ENCODE measurements around the gene GART.

GART gene

GRCh38 chr21:33541105-33541711 is 709 bp downstream of the GART start:
- peak overlapping the region; percentile 98 for H3K9ac ChIP-seq (ENCODE audit: low read length)
- no peaks in the 10 kb centered on the region for H3K27me3 ChIP-seq (replicated peaks; ENCODE audit: control insufficient read depth, insufficient read depth, low read length)
- peaks cover 25% of the 10 kb centered on the region for H3K4me1 ChIP-seq (ENCODE audit: control insufficient read depth, insufficient read depth, low read length)
- peak; percentile 39 for DNase-seq (ENCODE audit: low read depth)
- no peaks in the 10 kb centered on the region for H3K9me3 ChIP-seq (ENCODE audit: control insufficient read depth, low read length)
- peaks cover 29% of the 10 kb centered on the region for H3K36me3 ChIP-seq (ENCODE audit: control insufficient read depth, insufficient read depth, low read length, severe bottlenecking)
- peak overlapping the region; percentile 96 for H3K4me3 ChIP-seq (ENCODE audit: low read length)

- Histone ChIP-seq H3K4me3 (ENCODE audit: low read length) (peak overlapping the region; percentile 96), H3K4me1 (ENCODE audit: control insufficient read depth, insufficient read depth, low read length) (peaks cover 21% of the 10 kb centered on the region)
- no peak for DNase-seq (ENCODE audit: low read depth)
These were observed 1.2 kb downstream of the GART start for GRCh38 chr21:33540711-33541104.

GRCh38 chr21:33539616-33540015 is 2.3 kb downstream of the GART start:
- Histone ChIP-seq H3K36me3 (ENCODE audit: control insufficient read depth, insufficient read depth, low read length, severe bottlenecking) (peaks cover 43% of the 10 kb centered on the region), H3K9ac (ENCODE audit: low read length) (peak overlapping the region; percentile 19), H3K4me1 (ENCODE audit: control insufficient read depth, insufficient read depth, low read length) (peaks cover 15% of the 10 kb centered on the region), H3K4me3 (ENCODE audit: low read length) (peak overlapping the region; percentile 96), H3K9me3 (ENCODE audit: control insufficient read depth, low read length) (no peaks in the 10 kb centered on the region), H3K27me3 (replicated peaks; ENCODE audit: control insufficient read depth, insufficient read depth, low read length) (no peaks in the 10 kb centered on the region)
- DNase-seq (ENCODE audit: low read depth), result no peak

More at GRCh38 chr21:33540711-33541104, 1.2 kb downstream of the GART start:
- peaks cover 32% of the 10 kb centered on the region for H3K36me3 ChIP-seq (ENCODE audit: control insufficient read depth, insufficient read depth, low read length, severe bottlenecking)
- peak overlapping the region; percentile 98 for H3K9ac ChIP-seq (ENCODE audit: low read length)
- H3K27me3 ChIP-seq (replicated peaks; ENCODE audit: control insufficient read depth, insufficient read depth, low read length), result no peaks in the 10 kb centered on the region
- H3K9me3 ChIP-seq (ENCODE audit: control insufficient read depth, low read length), result no peaks in the 10 kb centered on the region

GRCh38 chr21:33537212-33537611 is 4.7 kb downstream of the GART start:
- H3K27me3 ChIP-seq (replicated peaks; ENCODE audit: control insufficient read depth, insufficient read depth, low read length), result no peaks in the 10 kb centered on the region
- no peak overlapping the region for H3K9ac ChIP-seq (ENCODE audit: low read length)
- no peak overlapping the region for H3K4me3 ChIP-seq (ENCODE audit: low read length)
- DNase-seq (ENCODE audit: low read depth), result no peak
- H3K4me1 ChIP-seq (ENCODE audit: control insufficient read depth, insufficient read depth, low read length), result peaks cover 15% of the 10 kb centered on the region
- H3K9me3 ChIP-seq (ENCODE audit: control insufficient read depth, low read length), result no peaks in the 10 kb centered on the region
- peaks cover 65% of the 10 kb centered on the region for H3K36me3 ChIP-seq (ENCODE audit: control insufficient read depth, insufficient read depth, low read length, severe bottlenecking)

- no peak overlapping the region for H3K9ac ChIP-seq (ENCODE audit: low read length)
- no peak for DNase-seq (ENCODE audit: low read depth)
- no peak overlapping the region for H3K4me3 ChIP-seq (ENCODE audit: low read length)
- no peaks in the 10 kb centered on the region for H3K27me3 ChIP-seq (replicated peaks; ENCODE audit: control insufficient read depth, insufficient read depth, low read length)
- H3K36me3 ChIP-seq (ENCODE audit: control insufficient read depth, insufficient read depth, low read length, severe bottlenecking), result peaks cover 92% of the 10 kb centered on the region
- no peaks in the 10 kb centered on the region for H3K9me3 ChIP-seq (ENCODE audit: control insufficient read depth, low read length)
- H3K4me1 ChIP-seq (ENCODE audit: control insufficient read depth, insufficient read depth, low read length), result peaks cover 4% of the 10 kb centered on the region
These were observed 10.9 kb downstream of the GART start for GRCh38 chr21:33531007-33531406.

GRCh38 chr21:33522953-33523349 is 19.0 kb downstream of the GART start:
- DNase-seq (ENCODE audit: low read depth), result no peak
- H3K9me3 ChIP-seq (ENCODE audit: control insufficient read depth, low read length), result no peaks in the 10 kb centered on the region
- peaks cover 53% of the 10 kb centered on the region for H3K36me3 ChIP-seq (ENCODE audit: control insufficient read depth, insufficient read depth, low read length, severe bottlenecking)

GRCh38 chr21:33522297-33522952 is 19.5 kb downstream of the GART start:
- H3K27me3 ChIP-seq (replicated peaks; ENCODE audit: control insufficient read depth, insufficient read depth, low read length), result no peaks in the 10 kb centered on the region
- peaks cover 53% of the 10 kb centered on the region for H3K36me3 ChIP-seq (ENCODE audit: control insufficient read depth, insufficient read depth, low read length, severe bottlenecking)
- H3K4me3 ChIP-seq (ENCODE audit: low read length), result no peak overlapping the region
- no peak for DNase-seq (ENCODE audit: low read depth)
- no peak overlapping the region for H3K9ac ChIP-seq (ENCODE audit: low read length)
- no peaks in the 10 kb centered on the region for H3K9me3 ChIP-seq (ENCODE audit: control insufficient read depth, low read length)
- peaks cover 13% of the 10 kb centered on the region for H3K4me1 ChIP-seq (ENCODE audit: control insufficient read depth, insufficient read depth, low read length)

More at GRCh38 chr21:33522953-33523349, 19.0 kb downstream of the GART start:
- Histone ChIP-seq H3K9ac (ENCODE audit: low read length) (no peak overlapping the region), H3K4me3 (ENCODE audit: low read length) (no peak overlapping the region), H3K27me3 (replicated peaks; ENCODE audit: control insufficient read depth, insufficient read depth, low read length) (no peaks in the 10 kb centered on the region), H3K4me1 (ENCODE audit: control insufficient read depth, insufficient read depth, low read length) (peaks cover 13% of the 10 kb centered on the region)

GRCh38 chr21:33518899-33519298 is 23.0 kb downstream of the GART start:
- Histone ChIP-seq H3K36me3 (ENCODE audit: control insufficient read depth, insufficient read depth, low read length, severe bottlenecking) (peaks cover 54% of the 10 kb centered on the region), H3K9ac (ENCODE audit: low read length) (no peak overlapping the region), H3K27me3 (replicated peaks; ENCODE audit: control insufficient read depth, insufficient read depth, low read length) (no peaks in the 10 kb centered on the region), H3K4me3 (ENCODE audit: low read length) (no peak overlapping the region), H3K9me3 (ENCODE audit: control insufficient read depth, low read length) (no peaks in the 10 kb centered on the region), H3K4me1 (ENCODE audit: control insufficient read depth, insufficient read depth, low read length) (peaks cover 25% of the 10 kb centered on the region)
- no peak for DNase-seq (ENCODE audit: low read depth)

GRCh38 chr21:33514229-33514628 is 27.7 kb downstream of the GART start:
- H3K9ac ChIP-seq (ENCODE audit: low read length), result peak overlapping the region; percentile 40
- peaks cover 80% of the 10 kb centered on the region for H3K36me3 ChIP-seq (ENCODE audit: control insufficient read depth, insufficient read depth, low read length, severe bottlenecking)
- DNase-seq (ENCODE audit: low read depth), result peak; percentile 89
- H3K4me3 ChIP-seq (ENCODE audit: low read length), result peak overlapping the region; percentile 49
- peaks cover 16% of the 10 kb centered on the region for H3K4me1 ChIP-seq (ENCODE audit: control insufficient read depth, insufficient read depth, low read length)
- no peaks in the 10 kb centered on the region for H3K27me3 ChIP-seq (replicated peaks; ENCODE audit: control insufficient read depth, insufficient read depth, low read length)
- no peaks in the 10 kb centered on the region for H3K9me3 ChIP-seq (ENCODE audit: control insufficient read depth, low read length)

GRCh38 chr21:33512481-33512880 is 29.4 kb downstream of the GART start:
- Histone ChIP-seq H3K9me3 (ENCODE audit: control insufficient read depth, low read length) (no peaks in the 10 kb centered on the region), H3K9ac (ENCODE audit: low read length) (no peak overlapping the region), H3K4me1 (ENCODE audit: control insufficient read depth, insufficient read depth, low read length) (peaks cover 16% of the 10 kb centered on the region), H3K4me3 (ENCODE audit: low read length) (no peak overlapping the region), H3K27me3 (replicated peaks; ENCODE audit: control insufficient read depth, insufficient read depth, low read length) (no peaks in the 10 kb centered on the region), H3K36me3 (ENCODE audit: control insufficient read depth, insufficient read depth, low read length, severe bottlenecking) (peaks cover 82% of the 10 kb centered on the region)
- no peak for DNase-seq (ENCODE audit: low read depth)

- no peaks in the 10 kb centered on the region for H3K9me3 ChIP-seq (ENCODE audit: control insufficient read depth, low read length)
- peaks cover 78% of the 10 kb centered on the region for H3K36me3 ChIP-seq (ENCODE audit: control insufficient read depth, insufficient read depth, low read length, severe bottlenecking)
- no peak overlapping the region for H3K9ac ChIP-seq (ENCODE audit: low read length)
- no peaks in the 10 kb centered on the region for H3K27me3 ChIP-seq (replicated peaks; ENCODE audit: control insufficient read depth, insufficient read depth, low read length)
- no peak overlapping the region for H3K4me3 ChIP-seq (ENCODE audit: low read length)
- no peak for DNase-seq (ENCODE audit: low read depth)
- peaks cover 16% of the 10 kb centered on the region for H3K4me1 ChIP-seq (ENCODE audit: control insufficient read depth, insufficient read depth, low read length)
These were observed 30.3 kb downstream of the GART start for GRCh38 chr21:33511639-33512038.
